Skin of body (tissue), 3 donors: Measurements from ENCODE around the gene A1BG. TPM values are rescaled to one million over a fixed set of nuclear protein-coding genes. Genes with fewer than 3 reads are reported as not detected.

Experiments used
- DNase-seq: peaks from one replicate; lab custom pipeline; 2025; lab: John Stamatoyannopoulos, UW
- small RNA-seq: library from RNA; depleted of rRNA; stranded (forward); fragments of <200 nt; gene quantifications from one replicate; pipeline ENCODE3, GENCODE V24; 2014; ENCODE audit warnings: low replicate concordance
- total RNA-seq: library from RNA; depleted of rRNA; stranded (reverse); fragments of >200 nt; gene quantifications from one replicate; pipeline ENCODE4 v1.2.3, GENCODE V29; 2014

Gene A1BG
- total RNA-seq, 1 donor from 2014 or later: 5.1 TPM

DNA sequence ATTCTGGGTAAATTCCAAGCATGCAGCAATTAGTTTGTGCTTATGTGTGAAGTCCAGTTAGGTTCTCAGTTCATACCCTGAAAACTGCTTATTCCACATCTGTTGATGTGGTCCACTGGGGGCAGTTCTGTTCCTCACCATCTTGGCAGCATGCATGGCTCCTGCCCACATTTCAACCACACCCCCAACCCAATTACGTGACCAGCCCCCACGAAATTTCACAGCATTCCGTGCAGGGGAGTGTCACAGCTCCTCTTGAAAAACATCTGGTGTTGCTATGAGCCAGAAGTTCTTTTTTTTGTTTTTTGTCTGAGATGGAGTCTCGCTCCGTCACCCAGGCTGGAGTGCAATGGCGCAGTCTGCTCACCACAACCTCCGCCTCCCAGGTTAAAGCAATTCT, 57.2 kb downstream of the A1BG start:
- DNase-seq: peak; percentile 57

Small RNA genes within 50 kb of the gene (small RNA-seq; reads per million reads assigned to genes)
- gene MIR4754 (not detected), gene MIR6806 (0.17 reads per million), gene RNA5SP473 (not detected)

Other genes with a start within 250 kb of the A1BG start
- gene ZNF329, start 202.7 kb downstream of the A1BG start, total RNA-seq: 11.8 TPM
- 14.0 TPM for gene ZNF274, start 170.4 kb downstream of the A1BG start, total RNA-seq
- 31.3 TPM for gene ZNF544, start 124.6 kb downstream of the A1BG start, total RNA-seq
- 6.7 TPM for gene ZNF8, start 74.5 kb downstream of the A1BG start, total RNA-seq
- gene ERVK3-1, start 48.1 kb downstream of the A1BG start, total RNA-seq: 38.9 TPM
- 2.8 TPM for gene ZSCAN22, start 26.5 kb downstream of the A1BG start, total RNA-seq
- 1.6 TPM for gene ZNF497, start 9.3 kb upstream of the A1BG start, total RNA-seq
- gene ZNF837, start 27.5 kb upstream of the A1BG start, total RNA-seq: 0.69 TPM
- gene RPS5, start 33.8 kb upstream of the A1BG start, total RNA-seq: 1,739 TPM
- gene RNF225, start 42.2 kb upstream of the A1BG start, total RNA-seq: 0.99 TPM
- 8.4 TPM for gene ZNF584, start 55.2 kb upstream of the A1BG start, total RNA-seq
- gene ZNF132, start 86.7 kb upstream of the A1BG start, total RNA-seq: 3.6 TPM
- 5.6 TPM for gene ZNF324B, start 98.1 kb upstream of the A1BG start, total RNA-seq
- 9.5 TPM for gene ZNF324, start 113.6 kb upstream of the A1BG start, total RNA-seq
- gene ZNF446, start 122.9 kb upstream of the A1BG start, total RNA-seq: 4.6 TPM
- 4.4 TPM for gene SLC27A5, start 158.5 kb upstream of the A1BG start, total RNA-seq
- gene ZBTB45, start 166.3 kb upstream of the A1BG start, total RNA-seq: 3.7 TPM
- 214 TPM for gene TRIM28, start 190.6 kb upstream of the A1BG start, total RNA-seq
- 49.3 TPM for gene CHMP2A, start 201.6 kb upstream of the A1BG start, total RNA-seq
- 42.7 TPM for gene UBE2M, start 205.1 kb upstream of the A1BG start, total RNA-seq
- gene MZF1, start 219.8 kb upstream of the A1BG start, total RNA-seq: 11.0 TPM